GM13977 (cell line): Measurements from ENCODE around the gene FNDC11.

ENCODE experiments used
- DNase-seq: peaks from one replicate; pipeline ENCODE4 v3.0.0; 2012; ENCODE audit warnings: low spot score
- CTCF ChIP-seq: IDR thresholded peaks from 2 replicates; pipeline ENCODE4 v1.5.1; 2012; ENCODE audit warnings: mild to moderate bottlenecking, control low read depth; ENCODE audit not compliant: insufficient read depth; ENCODE audit errors: extremely low read depth, missing control alignments
- in situ Hi-C: fragments of 300-500 bp; cut with MboI; formaldehyde crosslinking; loops from one replicate; pipeline ENCODE4 v1.12.0; 2022; ENCODE audit warnings: low sequenced_read_pairs, low pct_unique_long_range_greater_than_20kb, mixed read lengths, inconsistent platforms; ENCODE audit not compliant: unreplicated experiment

The FNDC11 gene

GRCh38 chr20:63579017-63579694 is 25.2 kb downstream of the FNDC11 start:
- no peak for TF ChIP-seq CTCF
- in situ Hi-C loops: no loop called here
- no peak for DNase-seq

- TF ChIP-seq CTCF: peak; percentile 72
- DNase-seq: peak; percentile 83
- in situ Hi-C loops: no loop called here
Observed at GRCh38 chr20:63580796-63581461, 27.0 kb downstream of the FNDC11 start.

- TF ChIP-seq CTCF: no peak
- in situ Hi-C loops: no loop called here
- DNase-seq: no peak
Observed at GRCh38 chr20:63582382-63583063, 28.6 kb downstream of the FNDC11 start.

- in situ Hi-C loops: no loop called here
- no peak for DNase-seq
- TF ChIP-seq CTCF: no peak
Observed at GRCh38 chr20:63585616-63586565, 31.9 kb downstream of the FNDC11 start.

GRCh38 chr20:63586797-63587196 is 32.8 kb downstream of the FNDC11 start:
- TF ChIP-seq CTCF: no peak
- no peak for DNase-seq
- in situ Hi-C loops: no loop called here

GRCh38 chr20:63587256-63587655 is 33.3 kb downstream of the FNDC11 start:
- no peak for TF ChIP-seq CTCF
- in situ Hi-C loops: no loop called here
- no peak for DNase-seq
